HepG2 (cell line): ENCODE results near the gene FLYWCH1. TPM values are rescaled to one million over a fixed set of nuclear protein-coding genes. Genes with fewer than 3 reads are reported as not detected.

Experiments used
- HMGXB4 ChIP-seq, 2 experiments: sonication (generic) in 1 of 2; formaldehyde crosslinking in 1 of 2; IDR thresholded peaks; 2 replicates each; pipeline versions ENCODE4 v1.4.0 to v1.6.1; 2018 to 2020; ENCODE audit warnings: missing genetic modification reagents in 2 of 2, borderline replicate concordance in 1 of 2, low read depth in 1 of 2, mild to moderate bottlenecking in 1 of 2, missing biosample characterization in 1 of 2
- MAFK ChIP-seq, 2 experiments: IDR thresholded peaks in 1 of 2; conservative IDR thresholded peaks in 1 of 2; 2 replicates each; pipeline ENCODE4 v1.6.1; 2011; ENCODE audit warnings: improper control_type of control experiment in 2 of 2, low read length in 2 of 2
- MBD4 ChIP-seq: IDR thresholded peaks from 2 replicates; pipeline ENCODE4 v1.6.1; 2012; ENCODE audit warnings: low read length, inconsistent platforms, borderline replicate concordance
- MYNN ChIP-seq: sonication (generic); formaldehyde crosslinking; IDR thresholded peaks from 2 replicates; pipeline ENCODE4 v1.4.0; 2020; ENCODE audit warnings: mild to moderate bottlenecking, low read depth, missing genetic modification reagents
- TFAP4 ChIP-seq: sonication (generic); IDR thresholded peaks from 2 replicates; pipeline ENCODE4 v1.6.1; 2016; ENCODE audit warnings: low read depth, borderline replicate concordance
- USF2 ChIP-seq, 2 experiments: sonication (generic) in 1 of 2; formaldehyde crosslinking in 1 of 2; IDR thresholded peaks; 2 replicates each; pipeline versions ENCODE4 v1.5.1 to v1.6.1; 2011 to 2020; ENCODE audit warnings: borderline replicate concordance in 1 of 2, low read depth in 1 of 2, low read length in 1 of 2, mild to moderate bottlenecking in 1 of 2, missing genetic modification reagents in 1 of 2, moderate library complexity in 1 of 2
- ZBTB8A ChIP-seq: sonication (generic); formaldehyde crosslinking; IDR thresholded peaks from 2 replicates; pipeline ENCODE4 v1.4.0; 2020; ENCODE audit warnings: mild to moderate bottlenecking, low read depth, missing genetic modification reagents, borderline replicate concordance
- ZFP36 ChIP-seq: fragments of 150-350 bp; IDR thresholded peaks from 2 replicates; pipeline ENCODE4 v1.6.1; 2018; ENCODE audit warnings: borderline replicate concordance, low read length, low read depth; ENCODE audit not compliant: partially characterized antibody
- ZNF230 ChIP-seq: sonication (generic); formaldehyde crosslinking; IDR thresholded peaks from 2 replicates; pipeline ENCODE4 v1.4.0; 2020; ENCODE audit warnings: mild to moderate bottlenecking, missing genetic modification reagents
- ZNF512 ChIP-seq: sonication (generic); formaldehyde crosslinking; IDR thresholded peaks from 2 replicates; pipeline ENCODE4 v1.4.0; 2020; ENCODE audit warnings: mild to moderate bottlenecking, missing genetic modification reagents
- ZNF761 ChIP-seq: sonication (generic); formaldehyde crosslinking; conservative IDR thresholded peaks from 2 replicates; pipeline ENCODE4 v1.4.0; 2020; ENCODE audit warnings: mild to moderate bottlenecking, missing genetic modification reagents
- polyA plus RNA-seq, 8 experiments: library from polyadenylated mRNA; depleted of rRNA in 3 of 8; stranded (reverse) in 7 of 8; unstranded in 1 of 8; fragments of >200 nt; fragmentation: Illumina TruSeq in 4 of 8; extraction: Trizol in 4 of 8; gene quantifications; 2 replicates each; pipeline versions ENCODE4 v1.2.1 to v1.2.3, GENCODE V29; 2011 to 2016; ENCODE audit warnings: low read depth in 4 of 8, missing spikeins in 1 of 8, mixed read lengths in 1 of 8; ENCODE audit not compliant: insufficient read depth in 1 of 8
- total RNA-seq, 5 experiments: library from RNA; depleted of rRNA; stranded (reverse); fragments of >200 nt; fragmentation: Illumina TruSeq; extraction: Trizol; gene quantifications; 2 replicates each; pipeline ENCODE4 v1.2.3, GENCODE V29; 2016; ENCODE audit warnings: low read depth in 1 of 5
- TF ChIP-seq, protein P1 (sequence below): sonication (generic); formaldehyde crosslinking; IDR thresholded peaks from 2 replicates; pipeline ENCODE4 v1.4.0; 2020; ENCODE audit warnings: mild to moderate bottlenecking, missing genetic modification reagents
- TF ChIP-seq, protein P2 (sequence below): sonication (generic); formaldehyde crosslinking; IDR thresholded peaks from 2 replicates; pipeline ENCODE4 v1.8.1; 2023; ENCODE audit warnings: missing genetic modification reagents, inconsistent platforms, borderline replicate concordance
- TF ChIP-seq, protein P3 (sequence below): IDR thresholded peaks from 2 replicates; pipeline ENCODE4 v1.6.1; 2016

FLYWCH1 gene
- total and polyA plus RNA-seq, 2 of the 13 experiments (the other 11 are each of a cell fraction or from before 2014, with no cell fraction given): 7.3 to 12.4 TPM

- TF ChIP-seq USF2 (IDR thresholded peaks at IDR 0.05; ENCODE audit: low read depth, low read length): no peak
- TF ChIP-seq USF2 (CRISPR knock-in tag; IDR thresholded peaks at IDR 0.05; ENCODE audit: borderline replicate concordance): no peak
- no peak for TF ChIP-seq ZFP36
- no peak for TF ChIP-seq MBD4
- TF ChIP-seq ZBTB8A: no peak
- TF ChIP-seq, protein P1, sequence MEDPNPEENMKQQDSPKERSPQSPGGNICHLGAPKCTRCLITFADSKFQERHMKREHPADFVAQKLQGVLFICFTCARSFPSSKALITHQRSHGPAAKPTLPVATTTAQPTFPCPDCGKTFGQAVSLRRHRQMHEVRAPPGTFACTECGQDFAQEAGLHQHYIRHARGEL (CRISPR knock-in tag): no peak
- peak in 1 of 2 experiments; percentile 43; a peak in 1 of 4 replicates for TF ChIP-seq HMGXB4 (CRISPR knock-in tag; IDR thresholded peaks at IDR 0.05; ENCODE audit: borderline replicate concordance in 1 of 2, low read depth in 1 of 2)
- TF ChIP-seq TFAP4: no peak
- TF ChIP-seq MAFK (conservative IDR thresholded peaks at IDR 0.05 in 1 of 2, IDR thresholded peaks at IDR 0.05 in 1 of 2; ENCODE audit: low read length in 2 of 2): no peak
- TF ChIP-seq, protein P2, sequence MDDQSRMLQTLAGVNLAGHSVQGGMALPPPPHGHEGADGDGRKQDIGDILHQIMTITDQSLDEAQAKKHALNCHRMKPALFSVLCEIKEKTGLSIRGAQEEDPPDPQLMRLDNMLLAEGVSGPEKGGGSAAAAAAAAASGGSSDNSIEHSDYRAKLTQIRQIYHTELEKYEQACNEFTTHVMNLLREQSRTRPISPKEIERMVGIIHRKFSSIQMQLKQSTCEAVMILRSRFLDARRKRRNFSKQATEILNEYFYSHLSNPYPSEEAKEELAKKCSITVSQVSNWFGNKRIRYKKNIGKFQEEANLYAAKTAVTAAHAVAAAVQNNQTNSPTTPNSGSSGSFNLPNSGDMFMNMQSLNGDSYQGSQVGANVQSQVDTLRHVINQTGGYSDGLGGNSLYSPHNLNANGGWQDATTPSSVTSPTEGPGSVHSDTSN (CRISPR knock-in tag): no peak
- TF ChIP-seq, protein P3, sequence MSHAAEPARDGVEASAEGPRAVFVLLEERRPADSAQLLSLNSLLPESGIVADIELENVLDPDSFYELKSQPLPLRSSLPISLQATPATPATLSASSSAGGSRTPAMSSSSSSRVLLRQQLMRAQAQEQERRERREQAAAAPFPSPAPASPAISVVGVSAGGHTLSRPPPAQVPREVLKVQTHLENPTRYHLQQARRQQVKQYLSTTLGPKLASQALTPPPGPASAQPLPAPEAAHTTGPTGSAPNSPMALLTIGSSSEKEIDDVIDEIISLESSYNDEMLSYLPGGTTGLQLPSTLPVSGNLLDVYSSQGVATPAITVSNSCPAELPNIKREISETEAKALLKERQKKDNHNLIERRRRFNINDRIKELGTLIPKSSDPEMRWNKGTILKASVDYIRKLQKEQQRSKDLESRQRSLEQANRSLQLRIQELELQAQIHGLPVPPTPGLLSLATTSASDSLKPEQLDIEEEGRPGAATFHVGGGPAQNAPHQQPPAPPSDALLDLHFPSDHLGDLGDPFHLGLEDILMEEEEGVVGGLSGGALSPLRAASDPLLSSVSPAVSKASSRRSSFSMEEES: no peak
- 0 out of 2 replicates have a peak, but pooled peaks have one; percentile 19 for TF ChIP-seq ZNF761 (CRISPR knock-in tag)
- TF ChIP-seq MYNN (CRISPR knock-in tag): no peak
- no peak for TF ChIP-seq ZNF230 (CRISPR knock-in tag)
- no peak for TF ChIP-seq ZNF512 (CRISPR knock-in tag)
These were observed 28.2 kb upstream of the FLYWCH1 start (continued) for GRCh38 chr16:2883458-2883908.
